ENCODE results near the gene SECISBP2. TPM values are rescaled to one million over a fixed set of nuclear protein-coding genes. Genes with fewer than 3 reads are reported as not detected.
"Not testable (repeated sequence)": the region's sequence is repeated elsewhere in the genome, so short reads cannot be mapped to it uniquely, and the experiment has no call there.

SECISBP2 gene
- total and polyA plus RNA-seq, 4 donors: 51.3 to 56.6 (median 54.6) TPM

GRCh38 chr9:89367726-89368437 is 49.6 kb downstream of the SECISBP2 start:
- H3K4me1 ChIP-seq (ENCODE audit: control insufficient read depth, insufficient read depth, low read length): peaks cover 5% of the 10 kb centered on the region
- no peaks in the 10 kb centered on the region for H3K9me3 ChIP-seq (ENCODE audit: control insufficient read depth, insufficient read depth, low read length)
- H3K4me3 ChIP-seq (ENCODE audit: low read depth, low read length): no peak overlapping the region
- WGBS (ENCODE audit: insufficient coverage): 76% methylated on average over 14 of the region's 14 CpGs
- DNase-seq (ENCODE audit: low read depth in 4 of 6, low spot score in 6 of 6): no peak
- H3K36me3 ChIP-seq (ENCODE audit: control insufficient read depth, insufficient read depth, low read length): peaks cover 64% of the 10 kb centered on the region
- H3K27ac ChIP-seq (ENCODE audit: low read depth, low read length): no peak overlapping the region
- no peaks in the 10 kb centered on the region for H3K27me3 ChIP-seq (ENCODE audit: control insufficient read depth, insufficient read depth, low read length)

GRCh38 chr9:89368550-89368949 is 50.2 kb downstream of the SECISBP2 start:
- Histone ChIP-seq H3K36me3 (ENCODE audit: control insufficient read depth, insufficient read depth, low read length) (peaks cover 64% of the 10 kb centered on the region), H3K27ac (ENCODE audit: low read depth, low read length) (no peak overlapping the region), H3K4me1 (ENCODE audit: control insufficient read depth, insufficient read depth, low read length) (no peaks in the 10 kb centered on the region), H3K9me3 (ENCODE audit: control insufficient read depth, insufficient read depth, low read length) (no peaks in the 10 kb centered on the region), H3K27me3 (ENCODE audit: control insufficient read depth, insufficient read depth, low read length) (no peaks in the 10 kb centered on the region), H3K4me3 (ENCODE audit: low read depth, low read length) (no peak overlapping the region)
- WGBS (ENCODE audit: insufficient coverage): 90% methylated on average over 5 of the region's 7 CpGs
- no peak for DNase-seq (ENCODE audit: low read depth in 4 of 6, low spot score in 6 of 6)

GRCh38 chr9:89368978-89369377 is 50.7 kb downstream of the SECISBP2 start:
- no peak overlapping the region for H3K27ac ChIP-seq (ENCODE audit: low read depth, low read length)
- 86% methylated on average over 5 of the region's 8 CpGs for WGBS (ENCODE audit: insufficient coverage)

GRCh38 chr9:89370593-89370992 is 52.3 kb downstream of the SECISBP2 start:
- Histone ChIP-seq H3K4me1 (ENCODE audit: control insufficient read depth, insufficient read depth, low read length) (peaks cover 7% of the 10 kb centered on the region), H3K27ac (ENCODE audit: low read depth, low read length) (no peak overlapping the region), H3K4me3 (ENCODE audit: low read depth, low read length) (no peak overlapping the region), H3K27me3 (ENCODE audit: control insufficient read depth, insufficient read depth, low read length) (no peaks in the 10 kb centered on the region), H3K9me3 (ENCODE audit: control insufficient read depth, insufficient read depth, low read length) (no peaks in the 10 kb centered on the region), H3K36me3 (ENCODE audit: control insufficient read depth, insufficient read depth, low read length) (peaks cover 52% of the 10 kb centered on the region)
- DNase-seq (ENCODE audit: low read depth in 4 of 6, low spot score in 6 of 6): no peak
- 98% methylated on average over 6 of the region's 6 CpGs for WGBS (ENCODE audit: insufficient coverage)

More at GRCh38 chr9:89368978-89369377, 50.7 kb downstream of the SECISBP2 start:
- H3K36me3 ChIP-seq (ENCODE audit: control insufficient read depth, insufficient read depth, low read length): peaks cover 61% of the 10 kb centered on the region
- no peaks in the 10 kb centered on the region for H3K9me3 ChIP-seq (ENCODE audit: control insufficient read depth, insufficient read depth, low read length)
- H3K4me1 ChIP-seq (ENCODE audit: control insufficient read depth, insufficient read depth, low read length): no peaks in the 10 kb centered on the region
- DNase-seq (ENCODE audit: low read depth in 4 of 6, low spot score in 6 of 6): no peak
- no peaks in the 10 kb centered on the region for H3K27me3 ChIP-seq (ENCODE audit: control insufficient read depth, insufficient read depth, low read length)
- no peak overlapping the region for H3K4me3 ChIP-seq (ENCODE audit: low read depth, low read length)

DNA sequence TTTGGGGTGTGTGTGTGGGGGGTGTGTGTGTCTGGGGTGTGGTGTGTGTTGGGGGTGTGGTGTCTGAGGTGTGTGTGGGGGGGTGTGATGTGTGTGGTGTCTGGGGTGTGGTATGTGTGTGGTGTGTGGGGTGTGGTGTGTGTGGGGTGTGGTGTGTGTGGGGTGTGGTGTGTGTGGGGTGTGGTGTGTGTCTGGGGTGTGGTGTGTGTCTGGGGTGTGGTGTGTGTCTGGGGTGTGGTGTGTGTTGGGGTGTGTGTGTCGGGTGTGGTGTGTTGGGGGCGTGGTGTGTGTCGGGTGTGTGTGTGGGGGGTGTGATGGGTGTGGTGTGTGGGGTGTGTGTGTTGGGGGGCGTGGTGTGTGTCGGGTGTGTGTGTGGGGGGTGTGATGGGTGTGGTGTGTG is 53.5 kb downstream of the SECISBP2 start:
- H3K4me1 ChIP-seq (ENCODE audit: control insufficient read depth, insufficient read depth, low read length); H3K4me3 ChIP-seq (ENCODE audit: low read depth, low read length); H3K27me3 ChIP-seq (ENCODE audit: control insufficient read depth, insufficient read depth, low read length); H3K27ac ChIP-seq (ENCODE audit: low read depth, low read length); H3K9me3 ChIP-seq (ENCODE audit: control insufficient read depth, insufficient read depth, low read length); DNase-seq (ENCODE audit: low read depth in 4 of 6, low spot score in 6 of 6): not testable (repeated sequence)
- H3K36me3 ChIP-seq (ENCODE audit: control insufficient read depth, insufficient read depth, low read length): peaks cover 56% of the 10 kb centered on the region
- 83% methylated on average over 1 of the region's 5 CpGs for WGBS (ENCODE audit: insufficient coverage)

DNA sequence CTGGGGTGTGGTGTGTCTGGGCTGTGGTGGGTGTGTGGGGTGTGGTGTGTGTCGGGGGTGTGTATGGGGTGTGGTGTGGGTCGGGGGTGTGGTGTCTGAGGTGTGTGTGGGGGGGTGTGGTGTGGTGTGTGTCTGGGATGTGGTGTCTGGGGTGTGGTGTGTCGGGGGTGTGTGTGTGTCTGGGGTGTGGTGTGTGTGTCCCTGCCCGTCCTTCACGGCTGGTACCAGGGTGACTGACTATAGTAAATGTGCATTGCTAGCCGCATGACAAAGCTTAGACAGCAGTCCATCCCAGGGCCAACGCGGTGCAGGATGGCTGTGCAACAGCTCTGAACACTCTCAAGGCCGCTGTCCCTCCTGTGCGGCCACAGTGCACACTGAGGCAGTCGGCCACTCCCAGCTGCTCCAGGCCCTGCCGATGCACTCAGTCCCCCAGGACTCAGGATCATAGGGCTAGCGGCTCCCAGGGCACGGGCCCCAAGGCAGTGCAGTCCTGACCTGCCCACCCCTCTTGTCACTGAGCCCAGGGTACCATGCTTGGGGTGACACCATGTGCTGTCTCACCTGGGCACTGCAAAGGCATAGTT is 54.0 kb downstream of the SECISBP2 start:
- DNase-seq (ENCODE audit: low read depth in 4 of 6, low spot score in 6 of 6): no peak
- Histone ChIP-seq H3K9me3 (ENCODE audit: control insufficient read depth, insufficient read depth, low read length) (no peaks in the 10 kb centered on the region), H3K4me1 (ENCODE audit: control insufficient read depth, insufficient read depth, low read length) (peaks cover 7% of the 10 kb centered on the region), H3K27me3 (ENCODE audit: control insufficient read depth, insufficient read depth, low read length) (no peaks in the 10 kb centered on the region), H3K27ac (ENCODE audit: low read depth, low read length) (no peak overlapping the region), H3K36me3 (ENCODE audit: control insufficient read depth, insufficient read depth, low read length) (peaks cover 58% of the 10 kb centered on the region), H3K4me3 (ENCODE audit: low read depth, low read length) (no peak overlapping the region)
- WGBS (ENCODE audit: insufficient coverage): 77% methylated on average over 13 of the region's 14 CpGs

DNA sequence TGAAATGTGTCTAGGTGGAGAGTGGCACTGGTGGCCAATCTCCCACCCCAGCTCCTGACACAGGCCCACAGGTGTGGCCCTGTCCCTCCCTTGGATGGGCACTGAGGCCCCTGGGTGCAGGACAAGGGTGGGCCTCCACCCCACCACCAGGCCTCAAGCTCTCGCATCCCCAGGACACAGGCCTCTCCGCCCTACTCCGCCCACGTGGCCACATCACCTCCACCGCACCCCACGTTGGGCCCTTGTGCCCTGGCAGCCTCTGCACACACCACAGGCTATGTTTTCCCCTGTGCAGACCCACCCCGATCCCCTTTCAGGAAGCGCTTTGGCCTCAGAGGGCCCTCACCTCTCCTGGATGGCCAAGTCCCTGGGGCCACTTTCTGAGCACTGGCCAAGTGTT is 54.7 kb downstream of the SECISBP2 start:
- Histone ChIP-seq H3K27me3 (ENCODE audit: control insufficient read depth, insufficient read depth, low read length) (no peaks in the 10 kb centered on the region), H3K4me3 (ENCODE audit: low read depth, low read length) (no peak overlapping the region), H3K4me1 (ENCODE audit: control insufficient read depth, insufficient read depth, low read length) (peaks cover 7% of the 10 kb centered on the region), H3K36me3 (ENCODE audit: control insufficient read depth, insufficient read depth, low read length) (peaks cover 60% of the 10 kb centered on the region), H3K9me3 (ENCODE audit: control insufficient read depth, insufficient read depth, low read length) (no peaks in the 10 kb centered on the region), H3K27ac (ENCODE audit: low read depth, low read length) (no peak overlapping the region)
- 90% methylated on average over 8 of the region's 8 CpGs for WGBS (ENCODE audit: insufficient coverage)
- no peak for DNase-seq (ENCODE audit: low read depth in 4 of 6, low spot score in 6 of 6)

- no peaks in the 10 kb centered on the region for H3K27me3 ChIP-seq (ENCODE audit: control insufficient read depth, insufficient read depth, low read length)
- no peak for DNase-seq (ENCODE audit: low read depth in 4 of 6, low spot score in 6 of 6)
- 80% methylated on average over 2 of the region's 4 CpGs for WGBS (ENCODE audit: insufficient coverage)
These were observed 55.9 kb downstream of the SECISBP2 start for GRCh38 chr9:89374176-89374575.

GRCh38 chr9:89375191-89375760 is 57.0 kb downstream of the SECISBP2 start:
- H3K27me3 ChIP-seq (ENCODE audit: control insufficient read depth, insufficient read depth, low read length): no peaks in the 10 kb centered on the region
- WGBS (ENCODE audit: insufficient coverage): 45% methylated on average over 7 of the region's 8 CpGs
- DNase-seq (ENCODE audit: low read depth in 4 of 6, low spot score in 6 of 6): peak in 1 of 6 donors; percentile 35
- peaks cover 7% of the 10 kb centered on the region for H3K4me1 ChIP-seq (ENCODE audit: control insufficient read depth, insufficient read depth, low read length)
- H3K4me3 ChIP-seq (ENCODE audit: low read depth, low read length): no peak overlapping the region
- H3K27ac ChIP-seq (ENCODE audit: low read depth, low read length): no peak overlapping the region
- H3K36me3 ChIP-seq (ENCODE audit: control insufficient read depth, insufficient read depth, low read length): peaks cover 67% of the 10 kb centered on the region
- H3K9me3 ChIP-seq (ENCODE audit: control insufficient read depth, insufficient read depth, low read length): no peaks in the 10 kb centered on the region

More at GRCh38 chr9:89374176-89374575, 55.9 kb downstream of the SECISBP2 start:
- Histone ChIP-seq H3K4me1 (ENCODE audit: control insufficient read depth, insufficient read depth, low read length) (peaks cover 7% of the 10 kb centered on the region), H3K9me3 (ENCODE audit: control insufficient read depth, insufficient read depth, low read length) (no peaks in the 10 kb centered on the region), H3K27ac (ENCODE audit: low read depth, low read length) (no peak overlapping the region), H3K36me3 (ENCODE audit: control insufficient read depth, insufficient read depth, low read length) (peaks cover 66% of the 10 kb centered on the region), H3K4me3 (ENCODE audit: low read depth, low read length) (no peak overlapping the region)

DNA sequence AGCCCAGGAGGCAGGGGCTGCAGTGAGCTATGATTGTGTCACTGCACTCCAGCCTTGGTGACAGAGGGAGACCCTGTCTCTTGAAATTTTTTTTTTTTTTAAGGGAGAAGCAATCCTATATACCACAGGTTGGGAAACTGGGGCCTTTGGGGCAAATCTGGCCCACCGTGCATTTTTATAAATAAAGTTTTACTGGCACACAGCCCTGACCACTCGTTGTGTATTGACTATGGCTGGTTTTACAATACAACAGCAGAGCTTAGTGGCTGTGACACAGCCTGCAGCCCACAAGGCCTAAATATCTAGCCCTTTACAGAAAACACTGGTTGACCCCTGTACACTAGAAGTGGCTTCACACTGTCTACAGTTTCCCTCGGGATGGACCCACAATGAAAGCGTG is 58.0 kb downstream of the SECISBP2 start:
- no peak overlapping the region for H3K4me3 ChIP-seq (ENCODE audit: low read depth, low read length)
- H3K27me3 ChIP-seq (ENCODE audit: control insufficient read depth, insufficient read depth, low read length): no peaks in the 10 kb centered on the region
- peaks cover 7% of the 10 kb centered on the region for H3K4me1 ChIP-seq (ENCODE audit: control insufficient read depth, insufficient read depth, low read length)
- no peaks in the 10 kb centered on the region for H3K9me3 ChIP-seq (ENCODE audit: control insufficient read depth, insufficient read depth, low read length)
- WGBS (ENCODE audit: insufficient coverage): 100% methylated on average over 3 of the region's 4 CpGs
- DNase-seq (ENCODE audit: low read depth in 4 of 6, low spot score in 6 of 6): no peak
- H3K36me3 ChIP-seq (ENCODE audit: control insufficient read depth, insufficient read depth, low read length): peaks cover 65% of the 10 kb centered on the region
- no peak overlapping the region for H3K27ac ChIP-seq (ENCODE audit: low read depth, low read length)
